Measurements from ENCODE around the gene ZDHHC6. TPM values are rescaled to one million over a fixed set of nuclear protein-coding genes. Genes with fewer than 3 reads are reported as not detected.

ZDHHC6 gene, protein sequence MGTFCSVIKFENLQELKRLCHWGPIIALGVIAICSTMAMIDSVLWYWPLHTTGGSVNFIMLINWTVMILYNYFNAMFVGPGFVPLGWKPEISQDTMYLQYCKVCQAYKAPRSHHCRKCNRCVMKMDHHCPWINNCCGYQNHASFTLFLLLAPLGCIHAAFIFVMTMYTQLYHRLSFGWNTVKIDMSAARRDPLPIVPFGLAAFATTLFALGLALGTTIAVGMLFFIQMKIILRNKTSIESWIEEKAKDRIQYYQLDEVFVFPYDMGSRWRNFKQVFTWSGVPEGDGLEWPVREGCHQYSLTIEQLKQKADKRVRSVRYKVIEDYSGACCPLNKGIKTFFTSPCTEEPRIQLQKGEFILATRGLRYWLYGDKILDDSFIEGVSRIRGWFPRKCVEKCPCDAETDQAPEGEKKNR
- 37.5 TPM for total RNA-seq
- polyA plus RNA-seq (ENCODE audit: insufficient read depth, low read depth, low replicate concordance), result 73.8 TPM
- long read RNA-seq, donor 1, partial matches to known transcripts, result 0 of 2 reads
- long read RNA-seq, donor 1, other reads (novel, unspliced or antisense), result 0 of 2 reads
- long read RNA-seq, donor 2, transcript ZDHHC6-204 (4 exons, 538 nt), result major isoform, 5 of 15 reads
- long read RNA-seq, donor 2, partial matches to known transcripts, result 7 of 15 reads
- long read RNA-seq, donor 2, other reads (novel, unspliced or antisense), result 0 of 15 reads
- long read RNA-seq, donor 3, transcript ZDHHC6-204 (4 exons, 538 nt), result minor isoform, 8 of 25 reads
- long read RNA-seq, donor 3, transcript ZDHHC6-202 (11 exons, 2,170 nt), result major isoform, 11 of 25 reads
- long read RNA-seq, donor 3, partial matches to known transcripts, result 6 of 25 reads
- long read RNA-seq, donor 3, other reads (novel, unspliced or antisense), result 0 of 25 reads
- long read RNA-seq, donor 4, partial matches to known transcripts, result 0 of 6 reads
- long read RNA-seq, donor 4, other reads (novel, unspliced or antisense), result 0 of 6 reads
- long read RNA-seq, donor 5, result 0 reads
- long read RNA-seq, donor 6, transcript ZDHHC6-202 (11 exons, 2,170 nt), result major isoform, 8 of 9 reads
- long read RNA-seq, donor 6, partial matches to known transcripts, result 0 of 9 reads
- long read RNA-seq, donor 6, other reads (novel, unspliced or antisense), result 0 of 9 reads
- long read RNA-seq, donor 7, transcript ZDHHC6-202 (11 exons, 2,170 nt), result major isoform, 13 of 23 reads
- long read RNA-seq, donor 7, partial matches to known transcripts, result 1 of 23 reads
- long read RNA-seq, donor 7, other reads (novel, unspliced or antisense), result 8 of 23 reads
- long read RNA-seq, donor 8, transcript ZDHHC6-202 (11 exons, 2,170 nt), result major isoform, 5 of 5 reads
- long read RNA-seq, donor 8, partial matches to known transcripts, result 0 of 5 reads
- long read RNA-seq, donor 8, other reads (novel, unspliced or antisense), result 0 of 5 reads
- long read RNA-seq, donor 9, transcript ZDHHC6-202 (11 exons, 2,170 nt), result major isoform, 5 of 5 reads
- long read RNA-seq, donor 9, partial matches to known transcripts, result 0 of 5 reads
- long read RNA-seq, donor 9, other reads (novel, unspliced or antisense), result 0 of 5 reads
- long read RNA-seq, donor 10, transcript ZDHHC6-204 (4 exons, 538 nt), result major isoform, 5 of 5 reads
- long read RNA-seq, donor 10, partial matches to known transcripts, result 0 of 5 reads
- long read RNA-seq, donor 10, other reads (novel, unspliced or antisense), result 0 of 5 reads

- H3K9me3 ChIP-seq (ENCODE audit: control insufficient read depth in 2 of 3, insufficient read depth in 1 of 3, low read length in 3 of 3), result no peaks in the 10 kb centered on the region
- intact Hi-C loops (cut with DNase I), result no loop called here
- H3K9ac ChIP-seq (ENCODE audit: low read length in 3 of 3), result peak within 1 kb of the TSS; percentile 80 to 92 (median 91)
- H3K4me1 ChIP-seq (ENCODE audit: control insufficient read depth in 2 of 3, insufficient read depth in 2 of 3, low read depth in 1 of 3, low read length in 3 of 3), result peaks cover 0 to 17% (median 3%) of the 10 kb centered on the region in 3 donors
- peak within 1 kb of the TSS; percentile 84 to 90 for H3K27ac ChIP-seq (ENCODE audit: low read depth in 2 of 2, low read length in 2 of 2)
- TF ChIP-seq, protein P1, sequence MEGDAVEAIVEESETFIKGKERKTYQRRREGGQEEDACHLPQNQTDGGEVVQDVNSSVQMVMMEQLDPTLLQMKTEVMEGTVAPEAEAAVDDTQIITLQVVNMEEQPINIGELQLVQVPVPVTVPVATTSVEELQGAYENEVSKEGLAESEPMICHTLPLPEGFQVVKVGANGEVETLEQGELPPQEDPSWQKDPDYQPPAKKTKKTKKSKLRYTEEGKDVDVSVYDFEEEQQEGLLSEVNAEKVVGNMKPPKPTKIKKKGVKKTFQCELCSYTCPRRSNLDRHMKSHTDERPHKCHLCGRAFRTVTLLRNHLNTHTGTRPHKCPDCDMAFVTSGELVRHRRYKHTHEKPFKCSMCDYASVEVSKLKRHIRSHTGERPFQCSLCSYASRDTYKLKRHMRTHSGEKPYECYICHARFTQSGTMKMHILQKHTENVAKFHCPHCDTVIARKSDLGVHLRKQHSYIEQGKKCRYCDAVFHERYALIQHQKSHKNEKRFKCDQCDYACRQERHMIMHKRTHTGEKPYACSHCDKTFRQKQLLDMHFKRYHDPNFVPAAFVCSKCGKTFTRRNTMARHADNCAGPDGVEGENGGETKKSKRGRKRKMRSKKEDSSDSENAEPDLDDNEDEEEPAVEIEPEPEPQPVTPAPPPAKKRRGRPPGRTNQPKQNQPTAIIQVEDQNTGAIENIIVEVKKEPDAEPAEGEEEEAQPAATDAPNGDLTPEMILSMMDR (IDR thresholded peaks at IDR 0.05; ENCODE audit: borderline replicate concordance, extremely low read depth, insufficient read depth), result peak; percentile 16
- no peaks in the 10 kb centered on the region for H3K27me3 ChIP-seq (ENCODE audit: control insufficient read depth, insufficient read depth, low read length)
- FAIRE-seq (no peak), DNase-seq (peak; percentile 87 to 93 (median 92))
- H3K4me3 ChIP-seq (ENCODE audit: low read length in 3 of 3), result peak within 1 kb of the TSS; percentile 93 to 99 (median 94)
- H3K36me3 ChIP-seq (ENCODE audit: control insufficient read depth in 2 of 3, insufficient read depth in 3 of 3, low read length in 3 of 3), result peaks cover 0 to 5% (median 0%) of the 10 kb centered on the region in 3 donors
These were observed at the start of gene ZDHHC6, which contains the start of gene VTI1A for GRCh38 chr10:112446855-112447619. Gene ZDHHC6 (minus strand): TSS chr10:112446914. CDS start chr10:112445436, 1,478 bp downstream. Gene VTI1A (plus strand): TSS chr10:112447215. CDS start chr10:112447374, 159 bp downstream.

GRCh38 chr10:112492736-112493135 lies 46.0 kb upstream of the ZDHHC6 start:
- Histone ChIP-seq H3K4me3 (ENCODE audit: low read length in 3 of 3) (no peak overlapping the region), H3K27me3 (ENCODE audit: control insufficient read depth, insufficient read depth, low read length) (no peaks in the 10 kb centered on the region), H3K9me3 (ENCODE audit: control insufficient read depth in 2 of 3, insufficient read depth in 1 of 3, low read length in 3 of 3) (no peaks in the 10 kb centered on the region), H3K27ac (ENCODE audit: low read depth in 2 of 2, low read length in 2 of 2) (no peak overlapping the region), H3K36me3 (ENCODE audit: control insufficient read depth in 2 of 3, insufficient read depth in 3 of 3, low read length in 3 of 3) (no peaks in the 10 kb centered on the region), H3K9ac (ENCODE audit: low read length in 3 of 3) (no peak overlapping the region), H3K4me1 (ENCODE audit: control insufficient read depth in 2 of 3, insufficient read depth in 2 of 3, low read depth in 1 of 3, low read length in 3 of 3) (no peaks in the 10 kb centered on the region)
- FAIRE-seq (no peak), DNase-seq (no peak)
- intact Hi-C loops (cut with DNase I), result no loop called here
- TF ChIP-seq, protein P1 (IDR thresholded peaks at IDR 0.05; ENCODE audit: borderline replicate concordance, extremely low read depth, insufficient read depth), result no peak

Data from kidney (tissue), 22 donors.